ENCODE data around the gene HLF.

GRCh38 chr17:55238931-55239297 is 25.8 kb upstream of the HLF start:
- TF ChIP-seq CTCF (IDR thresholded peaks at IDR 0.05) (peak in 1 of 6 experiments; percentile 10), POLR2A (IDR thresholded peaks at IDR 0.05) (no peak)

All from Peyer's patch (tissue), 4 donors.